ENCODE data around the gene EEF1A2.

- TF ChIP-seq CTCF (IDR thresholded peaks at IDR 0.05) = no peak
- no peak for TF ChIP-seq POLR2A (IDR thresholded peaks at IDR 0.05)
Measured at GRCh38 chr20:63539092-63539430, 40.2 kb upstream of the EEF1A2 start.
